Bronchus fibroblast of lung (primary cell): ENCODE measurements around the gene C16orf54. TPM values are rescaled to one million over a fixed set of nuclear protein-coding genes. Genes with fewer than 3 reads are reported as not detected.

Experiments used
- total RNA-seq: library from RNA; depleted of rRNA; stranded (reverse); fragments of >200 nt; gene quantifications from 2 replicates; pipeline ENCODE4 v1.2.3, GENCODE V29; 2015

C16orf54 gene
- not detected in 2 replicates for total RNA-seq

GRCh38 chr16:29745853-29746345 is at the start of gene C16orf54:
Gene C16orf54 (minus strand): TSS chr16:29745990. CDS start chr16:29744951, 1,039 bp downstream.

GRCh38 chr16:29790183-29790948 is 44.6 kb upstream of the C16orf54 start, which contains the start of gene KIF22:
Gene KIF22 (plus strand): TSS chr16:29790751. CDS start chr16:29790760, 9 bp downstream.

GRCh38 chr16:29777576-29778350 is 32.0 kb upstream of the C16orf54 start, which contains the start of gene ZG16:
Gene ZG16 (plus strand): TSS chr16:29778256. CDS start chr16:29779267, 1,011 bp downstream.

Other genes starting within 250 kb of the C16orf54 start
- 4.5 and 6.1 TPM in 2 replicates for gene NPIPB12, start 239.6 kb downstream of the C16orf54 start, total RNA-seq
- gene SPN, start 82.7 kb downstream of the C16orf54 start, total RNA-seq: not detected in 2 replicates
- 49.1 and 53.6 TPM in 2 replicates for gene QPRT, start 66.8 kb downstream of the C16orf54 start, total RNA-seq
- not detected in 2 replicates for gene ZG16, start 32.3 kb upstream of the C16orf54 start, total RNA-seq
- 110 and 114 TPM in 2 replicates for gene KIF22, start 44.8 kb upstream of the C16orf54 start, total RNA-seq
- gene MAZ, start 60.5 kb upstream of the C16orf54 start, total RNA-seq: 262 and 274 TPM in 2 replicates
- 0.67 and 0.89 TPM in 2 replicates for gene PRRT2, start 66.2 kb upstream of the C16orf54 start, total RNA-seq
- 40.0 and 42.4 TPM in 2 replicates for gene PAGR1, start 70.2 kb upstream of the C16orf54 start, total RNA-seq
- 311 and 319 TPM in 2 replicates for gene MVP, start 74.5 kb upstream of the C16orf54 start, total RNA-seq
- 80.6 and 87.8 TPM in 2 replicates for gene CDIPT, start 117.2 kb upstream of the C16orf54 start, total RNA-seq
- gene SEZ6L2, start 153.6 kb upstream of the C16orf54 start, total RNA-seq: 1.7 and 3.4 TPM in 2 replicates
- 2.9 and 4.8 TPM in 2 replicates for gene ASPHD1, start 154.5 kb upstream of the C16orf54 start, total RNA-seq
- gene KCTD13, start 180.2 kb upstream of the C16orf54 start, total RNA-seq: 7.2 and 8.6 TPM in 2 replicates
- gene TMEM219, start 216.1 kb upstream of the C16orf54 start, total RNA-seq: 99.9 and 105 TPM in 2 replicates
- gene TAOK2, start 227.9 kb upstream of the C16orf54 start, total RNA-seq: 27.4 and 30.8 TPM in 2 replicates
- gene HIRIP3, start 249.6 kb upstream of the C16orf54 start, total RNA-seq: 17.3 and 18.7 TPM in 2 replicates